Right lobe of liver (tissue), 6 donors: ENCODE measurements around the gene ZNF385B. TPM values are rescaled to one million over a fixed set of nuclear protein-coding genes. Genes with fewer than 3 reads are reported as not detected.
A peak's percentile ranks its signal among the peaks of the same experiment; 100 is the strongest.

Experiments
- ATAC-seq, 4 donors: fragments of 200-7000 bp; cut with Tn5 transposase; one replicate each; pipeline ENCODE4 v1.9.1; 2020; ENCODE audit warnings: mild to moderate bottlenecking in 4 of 4, moderate library complexity in 4 of 4
- DNase-seq, 3 donors: peaks; one replicate each; pipeline ENCODE4 v3.0.0-alpha.2; 2020
- H3K27ac ChIP-seq, 3 donors: fragments of 200-600 bp; one replicate each; pipeline ENCODE4 v1.8.0; 2022
- H3K27me3 ChIP-seq, 2 donors: fragments of 200-600 bp; one replicate each; pipeline ENCODE4 v1.8.0; 2022
- H3K36me3 ChIP-seq, 4 donors: fragments of 200-600 bp; sonication (generic) in 1 of 4; one replicate each; pipeline versions ENCODE4 v1.5.1 to v1.8.0; 2017 to 2022; ENCODE audit warnings: control low read depth in 1 of 4
- H3K4me1 ChIP-seq, 4 donors: fragments of 200-600 bp; sonication (generic) in 1 of 4; one replicate each; pipeline versions ENCODE4 v1.5.1 to v1.8.0; 2017 to 2022; ENCODE audit warnings: control low read depth in 1 of 4
- H3K4me3 ChIP-seq, 3 donors: fragments of 200-600 bp; one replicate each; pipeline ENCODE4 v1.8.0; 2022
- H3K9me3 ChIP-seq, 4 donors: fragments of 200-600 bp; sonication (generic) in 1 of 4; one replicate each; pipeline versions ENCODE4 v1.5.1 to v1.8.0; 2017 to 2022; ENCODE audit warnings: control low read depth in 1 of 4
- CTCF ChIP-seq, 4 donors: fragments of 200-600 bp in 3 of 4; fragments of 450-650 bp in 1 of 4; IDR thresholded peaks; one replicate each; pipeline versions ENCODE4 v1.5.1 to v1.8.0; 2016 to 2022; ENCODE audit warnings: antibody characterized with exemption in 4 of 4, mild to moderate bottlenecking in 2 of 4
- POLR2A ChIP-seq: fragments of 450-650 bp; IDR thresholded peaks from one replicate; pipeline ENCODE4 v1.6.1; 2017; ENCODE audit warnings: antibody characterized with exemption, mild to moderate bottlenecking
- WGBS: methylation state at CpG from one replicate; pipeline ENCODE4 v1.1.6; 2018; ENCODE audit warnings: low coverage, low lambda C conversion rate; ENCODE audit not compliant: insufficient coverage; ENCODE audit errors: missing lambda C conversion rate; 5-methylcytosine and 5-hydroxymethylcytosine counted together
- intact Hi-C, 2 donors: fragments of 100-400 bp; cut with DNase I; formaldehyde crosslinking; loops; one replicate each; pipeline versions ENCODE4 v1.11.2 to v1.14.1; 2022
- total RNA-seq, 6 experiments: library from RNA; depleted of rRNA in 2 of 6; stranded (reverse); fragments of >200 nt in 2 of 6; fragmentation: NEBNext Ultra II Directional in 3 of 6; extraction: Animal tissue kit (Norgen Biotek cat#: 25700) in 3 of 6; gene quantifications; one replicate each; pipeline versions ENCODE4 v1.1.0 to v1.2.4, GENCODE V29; 2016 to 2023
- donor health status: DM: no; HTN: yes; CAD: no.
- donor health status: DM: no; HTN: no; CAD: no.
- donor health status: DM: no; HTN: no; CAD: no.
- donor health status: DM: no; HTN: yes; CAD: no.
- donor health status: DM: no; HTN: yes; CAD: no.

The ZNF385B gene
- total RNA-seq, 6 experiments from 2014 or later, result 3.9 to 15.7 (median 5.9) TPM

DNA sequence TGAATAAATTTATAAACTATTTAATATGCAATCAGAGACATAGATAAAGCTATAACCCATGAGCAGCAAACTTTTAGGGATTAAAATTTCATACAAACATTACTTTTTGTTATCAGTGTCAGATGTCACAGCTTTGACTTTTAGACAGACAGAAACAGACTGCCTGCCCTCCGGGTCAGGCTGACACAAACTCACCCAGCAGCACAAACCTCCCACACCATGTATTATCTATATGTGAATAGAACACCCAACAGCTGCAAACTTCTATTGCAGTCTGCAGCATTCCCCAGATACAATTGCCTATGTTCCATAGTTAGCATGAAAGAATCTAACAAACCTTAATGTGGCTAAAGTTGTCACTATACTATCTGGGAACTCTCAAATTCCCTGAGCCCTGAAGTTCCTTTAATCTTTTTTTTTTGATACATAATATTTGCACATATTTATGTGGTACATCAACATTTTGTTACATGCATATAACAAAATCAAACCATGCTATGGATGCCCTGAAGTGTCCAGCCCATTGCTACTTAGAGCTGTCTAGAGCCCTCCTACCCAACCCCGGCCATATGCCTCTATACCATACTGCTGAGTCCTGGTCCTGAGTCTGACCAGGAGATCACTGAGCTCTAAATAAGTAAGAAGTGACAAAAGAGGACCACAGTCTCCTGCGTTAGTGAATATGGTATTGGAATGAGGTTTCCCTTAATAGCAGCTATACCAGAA lies 214.4 kb downstream of the ZNF385B start:
- peak; percentile 44 to 67 (median 55) for ATAC-seq
- H3K36me3 ChIP-seq, result no peaks in the 10 kb centered on the region
- peaks cover 0 to 15% (median 0%) of the 10 kb centered on the region in 4 donors for H3K4me1 ChIP-seq
- intact Hi-C loops, result no loop called here
- DNase-seq, result no peak
- TF ChIP-seq POLR2A, result no peak
- no peak for TF ChIP-seq CTCF (IDR thresholded peaks at IDR 0.05)
- no peaks in the 10 kb centered on the region for H3K27me3 ChIP-seq
- H3K4me3 ChIP-seq, result no peak overlapping the region
- WGBS, result 54% methylated on average over 3 of the region's 3 CpGs
- H3K27ac ChIP-seq, result no peak overlapping the region
- no peaks in the 10 kb centered on the region for H3K9me3 ChIP-seq

DNA sequence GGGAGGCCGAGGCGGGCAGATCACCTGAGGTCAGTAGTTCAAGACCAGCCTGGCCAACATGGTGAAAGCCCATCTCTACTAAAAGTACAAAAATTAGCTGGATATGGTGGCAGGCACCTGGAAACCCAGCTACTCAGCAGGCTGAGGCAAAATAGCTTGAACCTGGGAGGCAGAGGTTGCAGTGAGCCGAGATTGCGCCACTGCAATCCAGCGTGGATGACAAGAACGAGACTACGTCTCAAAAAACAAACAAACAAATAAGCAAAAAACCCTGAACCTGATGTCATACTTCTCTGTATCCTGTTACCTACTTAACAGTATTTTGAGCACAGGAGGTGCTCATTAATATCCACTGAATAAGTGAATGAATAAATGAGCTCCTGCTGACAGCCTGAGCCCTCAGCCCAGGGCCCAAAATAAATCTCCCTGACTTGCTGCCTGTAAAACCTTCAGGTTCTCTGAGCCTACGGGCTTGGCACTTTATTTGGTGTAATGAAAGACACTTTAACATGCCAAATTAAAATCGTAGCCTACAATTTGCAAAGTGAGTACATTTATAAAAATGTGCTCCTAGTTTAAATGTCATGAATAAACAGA lies 215.1 kb downstream of the ZNF385B start:
- Histone ChIP-seq H3K27me3 (no peaks in the 10 kb centered on the region), H3K4me3 (no peak overlapping the region), H3K27ac (peak overlapping the region in 1 of 3 donors; percentile 41), H3K4me1 (peaks cover 0 to 15% (median 0%) of the 10 kb centered on the region in 4 donors), H3K36me3 (no peaks in the 10 kb centered on the region), H3K9me3 (no peaks in the 10 kb centered on the region)
- ATAC-seq (peak; percentile 63 to 86 (median 68)), DNase-seq (peak in 2 of 3 donors; percentile 42 to 53)
- intact Hi-C loops, result no loop called here
- 42% methylated on average over 9 of the region's 9 CpGs for WGBS
- TF ChIP-seq POLR2A (no peak), CTCF (IDR thresholded peaks at IDR 0.05) (no peak)

- Histone ChIP-seq H3K4me3 (no peak overlapping the region), H3K27me3 (no peaks in the 10 kb centered on the region), H3K36me3 (no peaks in the 10 kb centered on the region), H3K9me3 (no peaks in the 10 kb centered on the region), H3K4me1 (peaks cover 0 to 15% (median 0%) of the 10 kb centered on the region in 4 donors), H3K27ac (no peak overlapping the region)
- intact Hi-C loops, result no loop called here
- TF ChIP-seq POLR2A (no peak), CTCF (IDR thresholded peaks at IDR 0.05) (no peak)
- ATAC-seq (peak; percentile 41 to 50 (median 48)), DNase-seq (no peak)
- WGBS, result 56% methylated on average over 2 of the region's 2 CpGs
These were observed 216.4 kb downstream of the ZNF385B start for GRCh38 chr2:179645047-179645446.

DNA sequence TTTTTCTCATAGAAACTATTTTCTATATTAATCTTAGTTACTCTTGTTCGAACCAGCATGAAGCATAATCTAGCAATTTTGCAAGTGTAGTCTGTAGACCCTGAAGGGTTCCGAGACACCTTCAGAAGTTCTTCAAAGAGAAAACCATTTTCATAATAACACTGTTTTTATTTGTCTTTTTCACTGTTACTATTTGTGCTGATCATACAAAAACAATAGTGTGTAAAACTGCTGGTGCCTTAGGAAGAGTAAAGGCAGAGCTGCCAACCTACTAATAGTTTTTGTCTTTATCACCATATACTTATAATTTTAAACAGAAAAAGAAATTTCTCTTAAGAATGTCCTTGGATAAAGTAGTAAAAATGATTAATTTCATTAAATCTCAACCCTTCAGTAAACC lies 218.9 kb downstream of the ZNF385B start:
- Histone ChIP-seq H3K27ac (no peak overlapping the region), H3K4me3 (no peak overlapping the region), H3K4me1 (peaks cover 0 to 15% (median 0%) of the 10 kb centered on the region in 4 donors), H3K36me3 (no peaks in the 10 kb centered on the region), H3K27me3 (no peaks in the 10 kb centered on the region), H3K9me3 (no peaks in the 10 kb centered on the region)
- intact Hi-C loops, result no loop called here
- ATAC-seq, result no peak
- TF ChIP-seq CTCF (IDR thresholded peaks at IDR 0.05) (no peak), POLR2A (no peak)
- 81% methylated on average over 2 of the region's 2 CpGs for WGBS
- DNase-seq, result no peak
